GM12874 (cell line): Measurements from ENCODE around the gene CCDC27.

Experiments used
- CTCF ChIP-seq: IDR thresholded peaks from 2 replicates; pipeline ENCODE4 v1.5.1; 2011; ENCODE audit warnings: low read depth, mild to moderate bottlenecking, control low read depth, low read length, moderate library complexity; ENCODE audit not compliant: insufficient read depth

CCDC27 gene

GRCh38 chr1:3783651-3784474 lies 31.6 kb downstream of the CCDC27 start:
- TF ChIP-seq CTCF = no peak

- no peak for TF ChIP-seq CTCF
Measured at GRCh38 chr1:3785045-3785444, 32.8 kb downstream of the CCDC27 start.

DNA sequence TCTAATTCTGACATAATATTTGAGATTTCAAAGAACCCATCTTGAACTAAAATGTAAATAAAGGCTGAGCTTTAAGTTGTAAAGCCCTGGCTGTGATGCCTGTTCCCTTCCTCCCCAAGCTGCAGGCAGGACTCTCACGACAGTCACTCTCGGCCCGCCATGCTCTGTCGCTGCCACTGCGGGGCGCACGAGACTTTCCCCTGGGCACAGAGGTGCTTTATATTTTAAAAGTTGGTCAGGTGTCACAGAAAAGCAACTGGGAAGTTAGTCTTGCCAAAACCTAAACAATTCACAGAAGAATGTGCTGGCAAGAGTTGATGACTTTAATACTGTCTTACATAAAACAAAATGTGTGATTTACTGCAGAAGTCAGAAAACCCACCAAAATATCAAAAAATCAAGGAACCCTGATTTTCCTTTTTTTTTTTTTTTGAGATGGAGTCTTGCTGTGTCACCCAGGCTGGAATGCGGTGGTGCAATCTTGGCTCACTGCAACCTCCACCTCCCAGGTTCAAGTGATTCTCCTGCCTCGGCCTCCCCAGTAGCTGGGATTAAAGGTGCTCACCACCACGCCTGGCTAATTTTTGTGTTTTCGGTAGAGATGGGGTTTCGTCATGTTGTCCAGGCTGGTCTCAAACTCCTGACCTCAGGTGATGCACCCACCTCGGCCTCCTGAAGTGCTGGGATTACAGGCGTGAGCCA lies 33.4 kb downstream of the CCDC27 start:
- no peak for TF ChIP-seq CTCF

DNA sequence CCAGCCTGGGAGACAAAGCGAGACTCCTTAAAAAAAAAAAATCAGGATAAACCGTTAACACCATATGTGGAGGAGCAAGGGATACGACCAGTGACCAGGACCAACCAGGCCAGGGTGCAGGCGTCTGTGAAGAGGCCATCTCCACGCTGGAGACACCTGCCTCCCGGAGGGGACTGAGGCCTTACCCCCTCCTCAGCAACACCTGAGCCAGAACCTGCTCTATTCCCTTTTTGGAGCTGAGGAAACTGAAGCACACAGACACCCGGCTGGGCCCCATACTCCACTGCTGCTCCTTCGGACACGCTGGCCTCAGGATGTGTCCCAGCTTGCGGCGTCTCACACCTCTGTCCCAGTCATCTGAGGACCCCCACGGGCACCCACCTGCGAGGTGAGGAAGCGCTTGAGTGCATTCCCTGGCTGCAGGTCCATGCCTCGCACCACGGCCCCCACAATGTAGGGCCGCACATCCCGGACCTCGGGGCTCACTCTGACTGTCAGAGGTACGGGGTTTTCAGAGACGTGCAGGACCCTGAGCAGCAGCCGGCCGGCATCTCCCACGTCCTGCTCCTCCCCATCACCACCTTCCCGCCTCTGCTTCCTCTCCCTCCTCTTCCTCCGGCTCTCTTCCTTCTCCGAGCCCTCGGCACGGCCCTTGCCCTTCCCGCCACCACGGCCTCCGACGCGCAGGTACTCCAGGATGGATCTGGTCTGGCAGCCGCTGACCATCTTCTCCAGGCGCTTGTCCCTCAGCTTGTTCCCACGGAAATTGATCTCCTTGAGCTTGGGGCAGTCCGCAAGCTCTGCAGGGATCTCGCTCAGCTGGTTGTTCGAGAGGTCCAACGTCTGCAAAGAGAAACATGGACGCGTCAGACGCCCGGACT lies 34.5 kb downstream of the CCDC27 start:
- TF ChIP-seq CTCF = no peak

DNA sequence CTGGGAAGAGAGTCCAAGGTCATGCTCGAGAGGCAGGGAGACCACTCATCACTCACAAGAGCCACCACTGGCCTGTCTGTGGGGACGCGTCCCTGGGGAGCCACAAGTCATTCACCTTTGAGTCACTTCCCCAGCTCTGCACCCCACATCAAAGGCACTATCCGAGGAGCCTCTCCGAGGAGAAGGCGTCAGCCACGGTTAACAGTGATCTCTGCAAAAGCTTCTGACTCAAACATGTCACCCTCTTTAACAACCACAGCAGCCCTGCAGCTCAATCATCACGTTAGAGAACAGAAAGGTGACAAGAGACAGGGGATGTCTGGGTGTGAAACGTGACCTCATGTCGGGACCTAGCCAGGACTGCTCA lies 35.1 kb downstream of the CCDC27 start:
- TF ChIP-seq CTCF = no peak

DNA sequence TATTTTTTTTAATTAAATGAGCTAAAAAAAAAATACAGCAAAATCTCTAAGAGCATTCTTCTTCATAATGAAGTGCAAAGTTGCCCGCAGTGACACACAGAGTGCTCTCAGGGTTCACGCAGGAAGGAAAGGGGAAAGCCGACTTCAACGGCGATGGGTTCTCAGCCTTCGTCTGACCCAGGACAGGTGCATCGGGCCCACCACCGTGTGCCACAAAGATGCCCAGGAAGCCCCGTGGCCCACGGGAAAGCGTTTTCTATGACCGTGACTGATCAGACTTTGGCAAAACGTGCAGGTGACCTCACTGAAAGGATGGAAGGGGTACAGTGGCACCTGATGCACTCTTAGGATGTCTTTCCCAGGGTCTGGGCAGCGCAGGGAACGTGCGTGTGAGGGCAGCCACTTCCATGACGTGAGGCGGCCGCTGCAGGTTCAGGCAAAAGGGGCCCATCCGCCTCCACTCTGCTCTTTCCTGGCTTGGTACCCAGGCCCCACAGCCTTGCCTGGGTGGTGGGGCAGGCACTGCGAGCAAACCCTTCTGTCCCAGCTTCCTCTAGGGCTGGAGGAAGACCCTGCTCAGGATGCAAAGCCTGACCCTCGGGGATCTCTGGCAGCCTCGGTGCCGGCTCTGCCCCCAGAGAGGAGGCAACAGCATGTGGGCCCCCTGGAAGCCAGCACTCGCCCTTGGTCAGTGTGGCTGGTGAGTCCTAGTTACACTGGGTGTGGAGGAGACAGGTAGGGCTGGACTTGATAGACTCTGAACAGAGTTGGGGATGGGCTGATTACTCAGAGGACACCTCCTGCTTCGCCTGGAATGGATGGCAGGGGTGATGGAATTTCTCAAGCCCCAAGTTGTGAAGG lies 35.7 kb downstream of the CCDC27 start:
- TF ChIP-seq CTCF = no peak
